Muscle of back (tissue), 11 donors: ENCODE data around the gene ABCB9. TPM values are rescaled to one million over a fixed set of nuclear protein-coding genes. Genes with fewer than 3 reads are reported as not detected.

Experiments
- DNase-seq, 3 donors: peaks; one replicate each; pipeline versions ENCODE4 v3.0.0 to v3.0.0-alpha.2; 2013
- polyA plus RNA-seq, 10 donors: library from polyadenylated mRNA; unstranded; fragments of 120-200 nt; gene quantifications; one replicate each; pipeline ENCODE4 v1.2.1, GENCODE V29; 2013; ENCODE audit not compliant: insufficient read length in 10 of 10

Gene ABCB9
- polyA plus RNA-seq, 10 donors: 2.0 to 6.1 (median 3.5) TPM

- no peak for DNase-seq
Measured at GRCh38 chr12:122880155-122880667, 86.1 kb downstream of the ABCB9 start.

Other genes with a start within 250 kb of the ABCB9 start
- 1 to 10 TPM in 1 of 10 donors, under 1 TPM in 4, not detected in 5; 0.26 to 1.3 (median 0.28) TPM for gene HCAR3, start 249.7 kb downstream of the ABCB9 start, polyA plus RNA-seq
- 1 to 10 TPM in 1 of 10 donors, under 1 TPM in 9; 0.07 to 1.5 (median 0.19) TPM for gene HCAR1, start 235.6 kb downstream of the ABCB9 start, polyA plus RNA-seq
- gene DENR, start 213.6 kb downstream of the ABCB9 start, polyA plus RNA-seq: 10 to 100 TPM; 53.4 to 72.8 (median 63.7) TPM
- 1 to 10 TPM in 4 of 10 donors, under 1 TPM in 6; 0.27 to 2.0 (median 0.91) TPM for gene CCDC62, start 191.9 kb downstream of the ABCB9 start, polyA plus RNA-seq
- gene HIP1R, start 131.0 kb downstream of the ABCB9 start, polyA plus RNA-seq: 1 to 10 TPM; 4.6 to 9.5 (median 7.3) TPM
- 10 to 100 TPM; 17.8 to 26.6 (median 20.7) TPM for gene VPS37B, start 70.3 kb downstream of the ABCB9 start, polyA plus RNA-seq
- gene OGFOD2, start 8.8 kb upstream of the ABCB9 start, polyA plus RNA-seq: 10 to 100 TPM in 4 of 10 donors, 1 to 10 TPM in 6; 8.5 to 14.1 (median 9.6) TPM
- gene ARL6IP4, start 14.2 kb upstream of the ABCB9 start, polyA plus RNA-seq: 100 to 1,000 TPM; 112 to 190 (median 145) TPM
- gene PITPNM2, start 184.6 kb upstream of the ABCB9 start, polyA plus RNA-seq: 1 to 10 TPM; 3.4 to 6.7 (median 5.6) TPM